GM20000 (cell line): Measurements from ENCODE around the gene KRT4.

Experiments
- DNase-seq: peaks from one replicate; pipeline ENCODE4 v3.0.0; 2012; ENCODE audit warnings: low spot score
- CTCF ChIP-seq: IDR thresholded peaks from 2 replicates; pipeline ENCODE4 v1.5.1; 2012; ENCODE audit warnings: mild to moderate bottlenecking, control low read depth; ENCODE audit errors: extremely low read depth, missing control alignments

KRT4 gene

GRCh38 chr12:52851787-52852186 is 37.9 kb upstream of the KRT4 start:
- no peak for TF ChIP-seq CTCF
- DNase-seq = no peak

GRCh38 chr12:52850681-52851080 is 36.8 kb upstream of the KRT4 start:
- TF ChIP-seq CTCF = no peak
- DNase-seq = no peak

GRCh38 chr12:52849511-52849910 is 35.6 kb upstream of the KRT4 start:
- DNase-seq = no peak
- no peak for TF ChIP-seq CTCF

- TF ChIP-seq CTCF = no peak
- DNase-seq = no peak
Observed at GRCh38 chr12:52848661-52849255, 34.8 kb upstream of the KRT4 start, which contains the start of gene KRT78. Gene KRT78, minus strand, starts transcription at chr12:52848994. Its CDS starts 64 bp downstream, at chr12:52848930.

- no peak for DNase-seq
Observed at GRCh38 chr12:52847335-52848102, 33.6 kb upstream of the KRT4 start.

GRCh38 chr12:52846356-52846970 is 32.5 kb upstream of the KRT4 start:
- no peak for DNase-seq
- no peak for TF ChIP-seq CTCF

More at GRCh38 chr12:52847335-52848102, 33.6 kb upstream of the KRT4 start:
- TF ChIP-seq CTCF = no peak

- TF ChIP-seq CTCF = no peak
- no peak for DNase-seq
Observed at GRCh38 chr12:52845946-52846345, 32.0 kb upstream of the KRT4 start.
